Esophagus muscularis mucosa (tissue), 4 donors: ENCODE measurements around the gene FHIP1B.

Experiments
- CTCF ChIP-seq, 3 experiments: fragments of 200-600 bp in 2 of 3; fragments of 450-650 bp in 1 of 3; sonication (generic) in 2 of 3; IDR thresholded peaks; one replicate each; pipeline ENCODE4 v1.5.1; 2017 to 2019; ENCODE audit warnings: antibody characterized with exemption in 3 of 3, mild to moderate bottlenecking in 2 of 3, moderate library complexity in 1 of 3
- EP300 ChIP-seq: sonication (generic); formaldehyde crosslinking; IDR thresholded peaks from one replicate; pipeline ENCODE4 v1.6.1; 2017; ENCODE audit warnings: antibody characterized with exemption
- POLR2A ChIP-seq: fragments of 450-650 bp; IDR thresholded peaks from one replicate; pipeline ENCODE4 v1.6.1; 2017; ENCODE audit warnings: antibody characterized with exemption, moderate library complexity, mild to moderate bottlenecking, low read depth

GRCh38 chr11:6273188-6273587, 38.8 kb upstream of the FHIP1B start:
- TF ChIP-seq POLR2A (no peak), CTCF (IDR thresholded peaks at IDR 0.05) (no peak), EP300 (no peak)
